Common myeloid progenitor, CD34-positive (primary cell): Measurements from ENCODE around the gene ARVCF. TPM values are rescaled to one million over a fixed set of nuclear protein-coding genes. Genes with fewer than 3 reads are reported as not detected.

Source experiments
- CTCF ChIA-PET: fragments of 350-600 bp; sonication (Branson Sonifier 250); formaldehyde crosslinking; loops from one replicate; lab custom pipeline; 2021; ENCODE audit warnings: antibody characterized with exemption; lab: Charles Lee
- POLR2A ChIA-PET: fragments of 350-600 bp; sonication (Branson Sonifier 250); formaldehyde crosslinking; loops from one replicate; lab custom pipeline; 2021; ENCODE audit warnings: antibody characterized with exemption; lab: Charles Lee
- DNase-seq, 3 donors: peaks; one replicate each; pipeline versions ENCODE4 v3.0.0 to v3.0.0-alpha.2; 2013
- H3K27ac ChIP-seq, 2 experiments: 1 replicate in 1 of 2; 2 replicates in 1 of 2; pipeline ENCODE4 v1.7.0; 2013; ENCODE audit warnings: inconsistent platforms in 2 of 2, low read length in 2 of 2, mild to moderate bottlenecking in 2 of 2, low read depth in 1 of 2, moderate library complexity in 1 of 2; ENCODE audit not compliant: severe bottlenecking in 2 of 2, insufficient read depth in 1 of 2, poor library complexity in 1 of 2
- H3K27me3 ChIP-seq, 5 experiments: replicated peaks in 2 of 5; 1 replicate in 3 of 5; 2 replicates in 2 of 5; pipeline versions ENCODE4 v1.6.1 to v1.7.0; 2013; ENCODE audit warnings: low read length in 4 of 5, mild to moderate bottlenecking in 2 of 5, moderate library complexity in 2 of 5, inconsistent platforms in 1 of 5; ENCODE audit not compliant: insufficient read depth in 5 of 5, control insufficient read depth in 4 of 5
- H3K36me3 ChIP-seq, 4 experiments: 1 replicate in 2 of 4; 2 replicates in 2 of 4; pipeline versions ENCODE4 v1.6.1 to v1.7.0; 2013; ENCODE audit warnings: low read length in 3 of 4, control low read depth in 1 of 4, mild to moderate bottlenecking in 1 of 4; ENCODE audit not compliant: control insufficient read depth in 4 of 4, insufficient read depth in 4 of 4
- H3K4me1 ChIP-seq, 4 experiments: 1 replicate in 3 of 4; 2 replicates in 1 of 4; pipeline versions ENCODE4 v1.6.1 to v1.7.1; 2013; ENCODE audit warnings: low read length in 3 of 4, mild to moderate bottlenecking in 3 of 4, control low read depth in 1 of 4, inconsistent platforms in 1 of 4, moderate library complexity in 1 of 4; ENCODE audit not compliant: control insufficient read depth in 4 of 4, insufficient read depth in 4 of 4; ENCODE audit errors: control extremely low read depth in 1 of 4
- H3K4me3 ChIP-seq, 7 experiments: 1 replicate in 4 of 7; 2 replicates in 3 of 7; pipeline versions ENCODE4 v1.5.1 to v1.7.0; 2013; ENCODE audit warnings: mild to moderate bottlenecking in 7 of 7, low read length in 6 of 7, moderate library complexity in 6 of 7, inconsistent platforms in 2 of 7, low read depth in 2 of 7, control low read depth in 1 of 7; ENCODE audit not compliant: insufficient read depth in 4 of 7, control insufficient read depth in 1 of 7; ENCODE audit errors: extremely low read depth in 1 of 7
- H3K9me3 ChIP-seq, 5 experiments: 1 replicate in 4 of 5; 2 replicates in 1 of 5; pipeline versions ENCODE4 v1.6.1 to v1.7.1; 2013; ENCODE audit warnings: low read length in 4 of 5, mild to moderate bottlenecking in 2 of 5, inconsistent platforms in 1 of 5, low read depth in 1 of 5, moderate library complexity in 1 of 5; ENCODE audit not compliant: control insufficient read depth in 4 of 5, insufficient read depth in 2 of 5; ENCODE audit errors: control extremely low read depth in 1 of 5
- WGBS: methylation state at CpG from one replicate; pipeline ENCODE4 v1.1.5; 2013; ENCODE audit not compliant: insufficient coverage; 5-methylcytosine and 5-hydroxymethylcytosine counted together
- polyA plus RNA-seq: library from polyadenylated mRNA; unstranded; fragments of 120-200 nt; gene quantifications from one replicate; pipeline ENCODE4 v1.2.1, GENCODE V29; 2013

Gene ARVCF
- 16.4 TPM for polyA plus RNA-seq

DNA sequence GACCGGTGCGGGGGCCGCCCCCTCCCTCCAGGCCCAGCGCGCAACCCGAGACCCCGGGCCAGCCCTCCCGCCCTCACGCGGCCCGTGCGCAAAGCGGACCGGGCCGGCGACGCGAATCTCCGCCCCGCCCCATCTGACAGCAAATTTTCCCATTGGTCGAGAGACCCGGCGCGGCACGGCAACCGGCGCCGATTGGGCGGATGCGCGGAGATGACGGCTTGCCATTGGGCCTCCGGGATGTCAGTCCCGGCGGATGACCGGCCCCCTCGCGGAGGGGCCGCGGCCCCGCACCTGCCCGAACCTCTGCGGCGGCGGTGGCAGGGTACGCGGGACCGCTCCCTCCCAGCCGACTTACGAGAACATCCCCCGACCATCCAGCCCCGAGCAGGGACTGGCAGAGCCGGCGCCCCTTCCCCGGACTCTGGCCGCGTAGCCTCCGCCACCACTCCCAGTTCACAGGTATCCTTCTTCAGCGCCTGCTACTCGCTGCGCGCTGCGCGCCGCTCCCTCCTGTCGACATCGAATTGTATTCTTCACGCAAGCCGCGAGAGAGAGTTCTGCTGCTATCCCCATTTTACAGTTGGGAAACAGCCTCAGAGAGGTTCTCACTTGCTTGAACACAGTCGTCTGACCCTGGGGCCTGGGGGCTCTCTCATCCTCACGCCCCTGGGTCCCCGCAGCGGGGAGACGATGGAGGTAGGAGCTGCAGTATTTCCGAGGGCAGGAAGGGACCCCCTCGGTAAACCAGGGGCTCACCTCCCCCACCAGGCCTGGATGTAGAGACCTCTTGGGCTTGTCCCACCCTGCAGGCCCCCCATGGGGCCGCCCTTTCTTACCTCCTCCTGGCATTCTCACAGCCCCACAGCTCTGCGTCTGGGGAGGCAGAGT, at the start of gene ARVCF:
Gene ARVCF, minus strand, starts transcription at position 90 of the 888 bp plus-strand sequence. CDS start 26,029 bp downstream, outside the sequence.
- peak; percentile 91 to 93 (median 92) for DNase-seq
- 1% methylated on average over 78 of the region's 79 CpGs for WGBS
- Histone ChIP-seq H3K4me3 (peak within 1 kb of the TSS; percentile 47 to 85 (median 68)), H3K4me1 (peaks cover 4 to 45% (median 39%) of the 10 kb centered on the region in 4 experiments), H3K9me3 (no peaks in the 10 kb centered on the region), H3K27ac (peak within 1 kb of the TSS in 1 of 2 experiments; percentile 49), H3K27me3 (peaks cover 0 to 36% (median 17%) of the 10 kb centered on the region in 5 experiments), H3K36me3 (no peaks in the 10 kb centered on the region)
- ChIA-PET CTCF (interaction anchor here (2.9 kb wide), 1 partner anchor 46 kb away, joined by 20 read pairs; no protein-coding TSS in a partner anchor), POLR2A (no interaction called here)

- no peaks in the 10 kb centered on the region for H3K27me3 ChIP-seq
- H3K36me3 ChIP-seq, result peaks cover 2 to 43% (median 23%) of the 10 kb centered on the region in 4 experiments
- no peak overlapping the region for H3K4me3 ChIP-seq
- no peak for DNase-seq
- 97% methylated on average over 14 of the region's 14 CpGs for WGBS
- no peak overlapping the region for H3K27ac ChIP-seq
- CTCF ChIA-PET, result no interaction called here
- POLR2A ChIA-PET, result no interaction called here
- H3K9me3 ChIP-seq, result no peaks in the 10 kb centered on the region
- peaks cover 0 to 8% (median 0%) of the 10 kb centered on the region in 4 experiments for H3K4me1 ChIP-seq
Observed at GRCh38 chr22:20065896-20066616, 49.4 kb upstream of the ARVCF start.

GRCh38 chr22:20064545-20065262, 48.1 kb upstream of the ARVCF start:
- H3K27me3 ChIP-seq, result no peaks in the 10 kb centered on the region
- peaks cover 0 to 8% (median 0%) of the 10 kb centered on the region in 4 experiments for H3K4me1 ChIP-seq
- ChIA-PET POLR2A (no interaction called here), CTCF (no interaction called here)
- H3K4me3 ChIP-seq, result no peak overlapping the region
- H3K9me3 ChIP-seq, result no peaks in the 10 kb centered on the region
- H3K27ac ChIP-seq, result no peak overlapping the region
- DNase-seq, result no peak
- peaks cover 2 to 48% (median 27%) of the 10 kb centered on the region in 4 experiments for H3K36me3 ChIP-seq
- whole genome bisulfite sequencing, result 93% methylated on average over 16 of the region's 18 CpGs

DNA sequence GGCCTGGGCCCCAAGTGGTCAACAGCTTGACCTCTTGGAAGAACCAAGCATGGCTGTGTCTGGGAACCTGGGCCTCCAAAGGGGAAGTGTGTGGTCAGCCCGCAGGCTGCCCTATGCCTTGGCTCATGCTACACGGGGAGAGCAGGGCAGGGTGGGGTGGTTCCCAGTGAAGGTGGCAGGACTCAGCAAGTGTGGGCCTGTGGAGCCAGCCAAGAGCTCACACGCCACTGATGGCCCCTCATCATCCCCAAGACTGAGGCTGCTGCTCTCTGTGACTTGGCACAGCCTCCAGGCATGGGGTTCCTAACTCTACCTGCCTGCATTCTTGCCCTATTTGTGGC, 47.5 kb upstream of the ARVCF start:
- Histone ChIP-seq H3K9me3 (no peaks in the 10 kb centered on the region), H3K4me1 (peaks cover 0 to 8% (median 0%) of the 10 kb centered on the region in 4 experiments), H3K27me3 (no peaks in the 10 kb centered on the region), H3K27ac (no peak overlapping the region), H3K36me3 (peaks cover 2 to 51% (median 27%) of the 10 kb centered on the region in 4 experiments), H3K4me3 (no peak overlapping the region)
- ChIA-PET POLR2A (no interaction called here), CTCF (no interaction called here)
- 92% methylated on average over 2 of the region's 3 CpGs for WGBS
- no peak for DNase-seq

DNA sequence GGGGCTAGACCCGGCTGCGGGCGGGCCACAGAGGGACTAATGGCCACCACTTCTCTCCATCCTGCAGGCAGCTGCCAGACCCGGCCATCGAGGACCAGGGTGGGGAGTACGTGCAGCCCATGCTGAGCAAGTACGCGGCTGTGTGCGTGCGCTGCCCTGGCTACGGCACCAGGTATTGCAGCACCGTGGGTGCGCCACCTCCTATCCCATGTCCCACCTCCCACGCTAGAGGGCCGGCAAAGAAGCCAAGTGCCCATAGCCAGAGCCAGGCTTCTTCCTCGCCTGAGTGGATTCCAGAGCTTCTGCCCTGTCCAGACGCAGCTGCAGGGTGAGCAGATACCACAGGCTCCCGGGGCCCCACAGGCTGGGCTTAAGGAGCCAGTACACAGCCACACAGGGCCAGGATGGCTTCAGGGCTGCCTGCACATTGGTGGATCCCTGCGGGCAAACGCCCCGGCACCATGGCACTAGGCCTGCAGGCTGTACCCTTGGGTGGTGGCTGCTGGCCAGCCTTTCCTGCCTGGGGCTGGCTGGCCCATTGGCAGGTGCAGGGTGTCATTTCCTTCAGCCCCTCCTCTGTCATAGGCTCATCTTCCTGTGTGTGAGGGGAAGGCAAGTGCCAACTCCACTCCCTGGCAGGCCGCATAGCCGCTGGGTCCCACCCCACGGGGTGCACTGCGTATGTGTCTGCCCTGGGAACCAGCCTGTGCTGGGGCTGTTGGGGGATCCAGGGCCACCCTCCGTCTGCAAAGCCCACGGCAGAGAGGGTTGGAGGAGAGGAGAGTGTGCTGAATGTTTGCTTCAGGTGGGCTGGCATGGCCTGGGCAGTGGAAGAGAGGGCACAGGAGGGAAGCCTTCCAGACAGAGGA, 46.9 kb upstream of the ARVCF start:
- 93% methylated on average over 23 of the region's 27 CpGs for WGBS
- Histone ChIP-seq H3K27me3 (no peaks in the 10 kb centered on the region), H3K27ac (no peak overlapping the region), H3K36me3 (peaks cover 2 to 54% (median 29%) of the 10 kb centered on the region in 4 experiments), H3K9me3 (no peaks in the 10 kb centered on the region), H3K4me1 (peaks cover 0 to 8% (median 0%) of the 10 kb centered on the region in 4 experiments), H3K4me3 (no peak overlapping the region)
- no peak for DNase-seq
- CTCF ChIA-PET, result interaction anchor here (1.5 kb wide), 1 partner anchor 18 kb away, joined by 5 read pairs; no protein-coding TSS in a partner anchor
- POLR2A ChIA-PET, result no interaction called here

DNA sequence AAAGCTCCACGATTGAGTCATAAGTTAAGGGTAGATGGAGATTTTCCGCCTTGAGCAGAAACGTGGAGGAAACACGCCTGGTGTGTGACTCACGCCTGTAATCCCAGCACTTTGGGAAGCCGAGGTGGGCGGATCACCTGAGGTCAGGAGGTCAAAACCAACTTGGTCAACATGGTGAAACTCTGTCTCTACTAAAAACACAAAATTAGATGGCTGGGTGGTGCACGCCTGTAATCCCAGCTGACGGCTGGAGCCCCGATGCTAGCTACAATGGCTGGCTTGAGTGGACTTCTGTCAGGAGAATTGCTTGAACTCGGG, 46.1 kb upstream of the ARVCF start:
- ChIA-PET POLR2A (no interaction called here), CTCF (interaction anchor here (1.5 kb wide), 1 partner anchor 18 kb away, joined by 5 read pairs; no protein-coding TSS in a partner anchor)
- no peak for DNase-seq
- 97% methylated on average over 7 of the region's 11 CpGs for WGBS
- H3K36me3 ChIP-seq, result peaks cover 4 to 55% (median 31%) of the 10 kb centered on the region in 4 experiments
- no peaks in the 10 kb centered on the region for H3K27me3 ChIP-seq
- H3K27ac ChIP-seq, result no peak overlapping the region
- no peak overlapping the region for H3K4me3 ChIP-seq
- no peaks in the 10 kb centered on the region for H3K9me3 ChIP-seq
- H3K4me1 ChIP-seq, result peaks cover 0 to 8% (median 0%) of the 10 kb centered on the region in 4 experiments
